Muscle layer of colon (tissue), 2 donors: Measurements from ENCODE around the gene AKR1A1.

Source experiments
- H3K27ac ChIP-seq: one replicate; pipeline ENCODE4 v1.7.0; 2013; ENCODE audit warnings: low read depth, mild to moderate bottlenecking, low read length, moderate library complexity
- H3K27me3 ChIP-seq, 2 donors: one replicate each; pipeline ENCODE4 v1.7.0; 2013; ENCODE audit warnings: low read length in 2 of 2, mild to moderate bottlenecking in 2 of 2; ENCODE audit not compliant: insufficient read depth in 2 of 2, control insufficient read depth in 1 of 2
- H3K36me3 ChIP-seq: one replicate; pipeline ENCODE4 v1.7.0; 2013; ENCODE audit warnings: mild to moderate bottlenecking, low read length; ENCODE audit not compliant: insufficient read depth
- H3K4me1 ChIP-seq: one replicate; pipeline ENCODE4 v1.7.0; 2013; ENCODE audit warnings: mild to moderate bottlenecking, low read length; ENCODE audit not compliant: insufficient read depth
- H3K4me3 ChIP-seq, 2 donors: one replicate each; pipeline ENCODE4 v1.7.0; 2013; ENCODE audit warnings: low read length in 2 of 2, low read depth in 1 of 2, mild to moderate bottlenecking in 1 of 2, moderate library complexity in 1 of 2
- H3K9ac ChIP-seq: one replicate; pipeline ENCODE4 v1.7.0; 2013; ENCODE audit warnings: low read length
- H3K9me3 ChIP-seq: one replicate; pipeline ENCODE4 v1.7.0; 2013; ENCODE audit warnings: mild to moderate bottlenecking, low read length
- donor health status: abdominal sarcoma.
- donor health status: Adenocarcinoma of cecum.

AKR1A1 gene

GRCh38 chr1:45550401-45551351 is at the start of gene AKR1A1:
TSS of gene AKR1A1 (plus strand) at chr1:45550826. CDS start at chr1:45561795, 10,969 bp downstream.
- Histone ChIP-seq H3K4me1 (peaks cover 10% of the 10 kb centered on the region), H3K4me3 (peak within 1 kb of the TSS; percentile 90 to 98), H3K9ac (peak within 1 kb of the TSS; percentile 49), H3K9me3 (no peaks in the 10 kb centered on the region), H3K36me3 (no peaks in the 10 kb centered on the region), H3K27ac (peak within 1 kb of the TSS; percentile 86), H3K27me3 (no peaks in the 10 kb centered on the region)

GRCh38 chr1:45501505-45501859 is 49.1 kb upstream of the AKR1A1 start:
- H3K9ac ChIP-seq, result no peak overlapping the region
- no peaks in the 10 kb centered on the region for H3K9me3 ChIP-seq
- H3K36me3 ChIP-seq, result no peaks in the 10 kb centered on the region
- peaks cover 9% of the 10 kb centered on the region for H3K4me1 ChIP-seq
- H3K27me3 ChIP-seq, result no peaks in the 10 kb centered on the region
- no peak overlapping the region for H3K4me3 ChIP-seq
- H3K27ac ChIP-seq, result no peak overlapping the region

DNA sequence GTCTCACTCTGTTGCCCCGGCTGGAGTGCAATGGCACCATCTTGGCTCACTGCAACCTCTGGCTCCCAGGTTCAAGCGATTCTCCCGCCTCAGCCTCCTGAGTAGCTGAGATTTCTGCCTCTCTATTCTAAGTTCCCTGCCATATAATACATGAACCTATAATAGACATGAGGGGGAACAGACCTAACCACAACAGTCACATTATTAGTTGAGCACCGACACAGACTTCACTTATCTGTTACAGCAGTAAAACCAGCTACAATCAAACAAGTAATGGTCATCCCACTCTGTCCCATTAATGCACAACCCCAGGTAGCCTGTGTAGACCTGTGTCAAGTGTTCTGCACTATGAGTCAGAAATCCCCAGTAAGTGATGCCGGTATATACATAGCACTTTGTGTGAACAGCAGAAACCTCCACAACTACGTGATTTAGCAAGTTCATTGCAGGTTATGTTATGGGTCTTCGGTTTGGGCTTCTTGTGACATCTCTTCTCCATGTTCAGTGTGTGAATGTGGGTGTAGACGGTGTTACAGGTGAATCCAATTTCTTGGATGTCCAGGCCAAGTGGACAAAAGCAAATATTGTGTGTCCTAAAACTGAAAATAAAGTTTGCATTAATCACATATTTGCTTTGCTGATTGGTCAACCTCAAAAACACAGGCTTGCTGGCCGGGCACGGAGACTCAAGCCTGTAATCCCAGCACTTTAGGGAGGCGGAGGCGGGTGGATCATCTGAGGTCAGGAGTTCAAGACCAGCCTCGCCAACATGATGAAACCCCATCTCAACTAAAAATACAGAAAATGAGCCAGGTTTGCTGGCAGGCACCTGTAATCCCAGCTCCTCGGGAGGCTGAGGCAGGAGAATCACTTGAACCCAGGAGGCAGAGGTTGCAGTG is 46.9 kb upstream of the AKR1A1 start:
- Histone ChIP-seq H3K27ac (no peak overlapping the region), H3K4me1 (peaks cover 15% of the 10 kb centered on the region), H3K9me3 (no peaks in the 10 kb centered on the region), H3K4me3 (no peak overlapping the region), H3K36me3 (peaks cover 9% of the 10 kb centered on the region), H3K27me3 (no peaks in the 10 kb centered on the region), H3K9ac (no peak overlapping the region)

DNA sequence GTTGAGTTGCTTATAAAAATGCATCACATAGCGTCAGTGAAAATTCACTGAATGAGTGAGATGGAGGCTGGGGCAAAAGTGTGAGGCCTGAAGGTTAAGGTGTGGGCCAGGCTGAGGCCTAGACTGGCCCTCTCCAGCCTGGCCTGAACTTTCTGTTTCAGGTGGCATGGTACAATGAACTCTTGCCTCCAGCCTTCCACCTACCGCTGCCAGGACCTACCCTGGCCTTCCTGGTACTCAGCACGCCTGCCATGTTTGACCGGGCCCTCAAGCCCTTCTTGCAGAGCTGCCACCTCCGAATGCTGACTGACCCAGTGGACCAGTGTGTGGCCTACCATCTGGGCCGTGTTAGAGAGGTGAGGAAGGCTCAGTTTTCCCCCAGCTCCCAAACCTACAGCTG is 43.4 kb upstream of the AKR1A1 start:
- Histone ChIP-seq H3K4me3 (no peak overlapping the region), H3K36me3 (peaks cover 32% of the 10 kb centered on the region), H3K9ac (no peak overlapping the region), H3K9me3 (no peaks in the 10 kb centered on the region), H3K27ac (no peak overlapping the region), H3K27me3 (no peaks in the 10 kb centered on the region), H3K4me1 (peaks cover 6% of the 10 kb centered on the region)

- peaks cover 6% of the 10 kb centered on the region for H3K4me1 ChIP-seq
- no peak overlapping the region for H3K27ac ChIP-seq
- no peaks in the 10 kb centered on the region for H3K9me3 ChIP-seq
- peaks cover 38% of the 10 kb centered on the region for H3K36me3 ChIP-seq
- H3K4me3 ChIP-seq, result no peak overlapping the region
- H3K9ac ChIP-seq, result no peak overlapping the region
- no peaks in the 10 kb centered on the region for H3K27me3 ChIP-seq
Observed at GRCh38 chr1:45507893-45508292, 42.7 kb upstream of the AKR1A1 start.

GRCh38 chr1:45508295-45509151 is 42.1 kb upstream of the AKR1A1 start:
- H3K9me3 ChIP-seq, result no peaks in the 10 kb centered on the region
- H3K27ac ChIP-seq, result no peak overlapping the region

DNA sequence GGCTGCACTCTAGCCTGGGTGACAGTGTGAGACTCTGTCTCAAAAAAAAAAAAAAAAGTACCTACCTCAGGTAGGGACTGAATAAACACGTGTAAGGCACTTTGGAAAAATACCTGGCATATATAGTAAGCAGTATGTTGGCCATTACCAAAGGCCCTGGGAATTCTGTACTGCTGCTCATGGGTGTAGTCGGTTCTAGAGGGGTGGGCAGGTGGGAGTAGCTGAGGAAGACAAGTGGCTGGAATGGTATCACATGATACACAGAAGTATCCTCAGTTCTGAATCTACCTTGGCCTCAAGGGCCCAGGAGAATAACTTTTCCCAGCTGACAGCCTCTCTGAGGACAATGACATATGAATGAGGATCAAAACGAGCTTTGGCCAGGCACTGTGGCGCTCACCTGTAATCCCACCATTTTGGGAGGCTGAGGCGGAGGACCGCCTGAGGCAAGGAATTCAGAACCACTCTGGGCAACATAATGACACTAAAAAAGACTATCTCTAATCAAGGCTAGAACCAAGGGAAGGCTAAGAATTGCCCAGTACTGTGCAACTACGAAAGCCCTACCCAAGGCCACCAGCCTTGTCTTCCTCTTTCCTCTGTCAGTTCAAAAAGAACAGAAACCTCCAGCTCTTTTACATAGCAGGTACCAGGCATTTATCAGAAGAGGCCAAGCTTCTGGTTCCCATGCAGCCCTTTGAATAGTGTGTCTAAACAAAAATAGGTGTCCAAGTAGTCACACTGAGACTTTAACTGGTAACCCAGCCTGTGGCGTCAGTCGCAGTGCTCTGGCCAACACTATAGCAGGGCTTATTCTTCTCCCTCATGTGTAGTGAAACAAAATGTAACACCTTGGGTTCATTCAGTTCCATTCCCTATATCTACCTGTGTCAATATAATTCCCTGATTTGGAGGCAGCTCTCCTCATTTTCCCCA is 40.3 kb upstream of the AKR1A1 start:
- no peaks in the 10 kb centered on the region for H3K9me3 ChIP-seq
- H3K4me3 ChIP-seq, result no peak overlapping the region
- no peaks in the 10 kb centered on the region for H3K27me3 ChIP-seq
- H3K36me3 ChIP-seq, result peaks cover 60% of the 10 kb centered on the region
- H3K4me1 ChIP-seq, result peaks cover 6% of the 10 kb centered on the region
- H3K27ac ChIP-seq, result no peak overlapping the region
- no peak overlapping the region for H3K9ac ChIP-seq

More at GRCh38 chr1:45508295-45509151, 42.1 kb upstream of the AKR1A1 start:
- Histone ChIP-seq H3K27me3 (no peaks in the 10 kb centered on the region), H3K4me3 (no peak overlapping the region), H3K36me3 (peaks cover 43% of the 10 kb centered on the region), H3K4me1 (peaks cover 6% of the 10 kb centered on the region), H3K9ac (no peak overlapping the region)

DNA sequence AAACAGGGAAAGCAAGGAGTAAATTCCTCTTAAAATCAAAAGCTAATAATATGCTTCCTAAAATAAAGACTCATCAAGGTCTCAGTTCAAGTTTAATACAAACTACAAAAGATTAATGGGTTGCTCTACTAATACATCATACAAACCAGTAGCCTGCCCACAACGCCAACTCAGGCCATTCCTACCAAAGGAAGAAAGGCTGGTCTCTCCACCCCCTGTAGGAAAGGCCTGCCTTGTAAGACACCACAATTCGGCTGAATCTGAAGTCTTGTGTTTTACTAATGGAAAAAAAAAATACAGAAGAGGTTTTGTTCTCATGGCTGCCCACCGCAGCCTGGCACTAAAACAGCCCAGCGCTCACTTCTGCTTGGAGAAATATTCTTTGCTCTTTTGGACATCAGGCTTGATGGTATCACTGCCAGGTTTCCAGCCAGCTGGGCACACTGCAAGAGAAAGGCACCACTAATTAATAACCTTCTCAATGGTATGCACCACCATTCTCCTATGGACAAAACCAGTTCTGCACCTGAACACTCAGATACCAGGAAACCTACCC is 39.6 kb upstream of the AKR1A1 start:
- peaks cover 65% of the 10 kb centered on the region for H3K36me3 ChIP-seq
- no peaks in the 10 kb centered on the region for H3K9me3 ChIP-seq
- no peak overlapping the region for H3K4me3 ChIP-seq
- no peak overlapping the region for H3K27ac ChIP-seq
- no peaks in the 10 kb centered on the region for H3K27me3 ChIP-seq
- no peak overlapping the region for H3K9ac ChIP-seq
- peaks cover 12% of the 10 kb centered on the region for H3K4me1 ChIP-seq

DNA sequence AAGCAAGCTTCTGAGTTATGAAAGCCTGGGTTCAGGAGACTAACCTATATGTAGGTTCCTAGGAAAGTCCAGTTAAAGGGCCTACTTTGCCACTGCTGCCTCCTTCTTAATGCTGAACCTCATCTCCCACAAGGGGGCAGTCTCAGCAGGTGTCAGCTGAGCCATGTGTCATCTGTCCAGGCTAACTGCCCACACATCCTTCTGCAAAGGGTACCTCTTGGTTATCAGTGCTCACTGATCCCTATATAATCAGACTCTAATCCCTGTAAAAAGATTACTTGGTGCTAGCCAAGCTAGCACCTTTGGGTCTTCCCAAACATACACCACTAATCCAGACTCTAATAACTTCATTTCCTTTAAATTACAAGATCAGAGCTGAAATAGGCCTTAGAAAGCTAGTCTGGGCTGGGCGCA is 38.0 kb upstream of the AKR1A1 start:
- H3K36me3 ChIP-seq, result peaks cover 80% of the 10 kb centered on the region

More for the DNA sequence above, 38.0 kb upstream of the AKR1A1 start:
- Histone ChIP-seq H3K4me3 (no peak overlapping the region), H3K4me1 (peaks cover 19% of the 10 kb centered on the region), H3K27ac (no peak overlapping the region), H3K9ac (no peak overlapping the region), H3K9me3 (no peaks in the 10 kb centered on the region), H3K27me3 (no peaks in the 10 kb centered on the region)
